SK-N-SH (cell line): ENCODE measurements around the gene RCHY1.

Source experiments
- EP300 ChIP-seq, 2 experiments: IDR thresholded peaks; 2 replicates each; pipeline versions ENCODE4 v1.4.0 to v1.6.1; 2012; ENCODE audit warnings: borderline replicate concordance in 1 of 2, low read depth in 1 of 2, low read length in 1 of 2
- FOXJ3 ChIP-seq: sonication (generic); formaldehyde crosslinking; IDR thresholded peaks from 2 replicates; pipeline ENCODE4 v1.5.1; 2020; ENCODE audit warnings: mild to moderate bottlenecking, missing genetic modification reagents
- TAF1 ChIP-seq: IDR thresholded peaks from 2 replicates; pipeline ENCODE4 v1.6.1; 2012; ENCODE audit warnings: low read depth, mild to moderate bottlenecking, low read length, moderate library complexity, borderline replicate concordance
- TCF12 ChIP-seq: IDR thresholded peaks from 2 replicates; pipeline ENCODE4 v1.4.0; 2012
- TF ChIP-seq, protein P1 (sequence below): fragments of 200-600 bp; sonication (generic); IDR thresholded peaks from 2 replicates; pipeline ENCODE4 v1.6.1; 2017; ENCODE audit warnings: antibody characterized with exemption, mild to moderate bottlenecking, moderate library complexity
- TF ChIP-seq, protein P2 (sequence below): IDR thresholded peaks from 2 replicates; pipeline ENCODE4; 2012
- TF ChIP-seq, protein P3 (sequence below): IDR thresholded peaks from 2 replicates; pipeline ENCODE4 v1.4.0; 2012; ENCODE audit warnings: low read depth
- TF ChIP-seq, protein P4 (sequence below): IDR thresholded peaks from 2 replicates; pipeline ENCODE4 v1.6.1; 2012; ENCODE audit warnings: mild to moderate bottlenecking, low read depth, low read length, moderate library complexity

DNA sequence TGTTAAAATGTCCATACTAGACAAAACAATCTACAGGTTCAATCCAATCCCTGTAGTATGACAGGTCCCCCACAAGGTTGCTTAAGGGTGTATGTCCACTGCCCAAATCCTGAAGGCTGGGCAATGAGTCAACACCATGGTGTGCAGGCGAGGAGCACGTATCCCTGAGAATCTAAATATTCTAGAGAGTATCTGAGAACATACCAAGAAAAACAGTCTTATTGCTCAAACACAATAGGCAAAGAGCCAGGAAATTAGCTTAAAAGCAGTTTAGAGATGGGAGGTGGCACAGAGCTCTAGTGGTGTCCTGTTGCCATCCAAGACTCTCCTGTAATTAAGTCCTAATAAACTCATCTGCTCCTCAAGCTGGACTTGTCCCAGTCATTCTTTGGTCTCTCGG is 37.0 kb downstream of the RCHY1 start:
- TF ChIP-seq, protein P1, sequence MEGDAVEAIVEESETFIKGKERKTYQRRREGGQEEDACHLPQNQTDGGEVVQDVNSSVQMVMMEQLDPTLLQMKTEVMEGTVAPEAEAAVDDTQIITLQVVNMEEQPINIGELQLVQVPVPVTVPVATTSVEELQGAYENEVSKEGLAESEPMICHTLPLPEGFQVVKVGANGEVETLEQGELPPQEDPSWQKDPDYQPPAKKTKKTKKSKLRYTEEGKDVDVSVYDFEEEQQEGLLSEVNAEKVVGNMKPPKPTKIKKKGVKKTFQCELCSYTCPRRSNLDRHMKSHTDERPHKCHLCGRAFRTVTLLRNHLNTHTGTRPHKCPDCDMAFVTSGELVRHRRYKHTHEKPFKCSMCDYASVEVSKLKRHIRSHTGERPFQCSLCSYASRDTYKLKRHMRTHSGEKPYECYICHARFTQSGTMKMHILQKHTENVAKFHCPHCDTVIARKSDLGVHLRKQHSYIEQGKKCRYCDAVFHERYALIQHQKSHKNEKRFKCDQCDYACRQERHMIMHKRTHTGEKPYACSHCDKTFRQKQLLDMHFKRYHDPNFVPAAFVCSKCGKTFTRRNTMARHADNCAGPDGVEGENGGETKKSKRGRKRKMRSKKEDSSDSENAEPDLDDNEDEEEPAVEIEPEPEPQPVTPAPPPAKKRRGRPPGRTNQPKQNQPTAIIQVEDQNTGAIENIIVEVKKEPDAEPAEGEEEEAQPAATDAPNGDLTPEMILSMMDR: no peak
- TF ChIP-seq EP300 (IDR thresholded peaks at IDR 0.05; ENCODE audit: borderline replicate concordance in 1 of 2, low read depth in 1 of 2, low read length in 1 of 2): no peak
- TF ChIP-seq FOXJ3 (CRISPR knock-in tag): no peak
- TF ChIP-seq TAF1: no peak
- TF ChIP-seq, protein P2, sequence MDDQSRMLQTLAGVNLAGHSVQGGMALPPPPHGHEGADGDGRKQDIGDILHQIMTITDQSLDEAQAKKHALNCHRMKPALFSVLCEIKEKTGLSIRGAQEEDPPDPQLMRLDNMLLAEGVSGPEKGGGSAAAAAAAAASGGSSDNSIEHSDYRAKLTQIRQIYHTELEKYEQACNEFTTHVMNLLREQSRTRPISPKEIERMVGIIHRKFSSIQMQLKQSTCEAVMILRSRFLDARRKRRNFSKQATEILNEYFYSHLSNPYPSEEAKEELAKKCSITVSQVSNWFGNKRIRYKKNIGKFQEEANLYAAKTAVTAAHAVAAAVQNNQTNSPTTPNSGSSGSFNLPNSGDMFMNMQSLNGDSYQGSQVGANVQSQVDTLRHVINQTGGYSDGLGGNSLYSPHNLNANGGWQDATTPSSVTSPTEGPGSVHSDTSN: no peak
- TF ChIP-seq TCF12: no peak
- TF ChIP-seq, protein P3, sequence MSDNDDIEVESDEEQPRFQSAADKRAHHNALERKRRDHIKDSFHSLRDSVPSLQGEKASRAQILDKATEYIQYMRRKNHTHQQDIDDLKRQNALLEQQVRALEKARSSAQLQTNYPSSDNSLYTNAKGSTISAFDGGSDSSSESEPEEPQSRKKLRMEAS: no peak
- TF ChIP-seq, protein P4, sequence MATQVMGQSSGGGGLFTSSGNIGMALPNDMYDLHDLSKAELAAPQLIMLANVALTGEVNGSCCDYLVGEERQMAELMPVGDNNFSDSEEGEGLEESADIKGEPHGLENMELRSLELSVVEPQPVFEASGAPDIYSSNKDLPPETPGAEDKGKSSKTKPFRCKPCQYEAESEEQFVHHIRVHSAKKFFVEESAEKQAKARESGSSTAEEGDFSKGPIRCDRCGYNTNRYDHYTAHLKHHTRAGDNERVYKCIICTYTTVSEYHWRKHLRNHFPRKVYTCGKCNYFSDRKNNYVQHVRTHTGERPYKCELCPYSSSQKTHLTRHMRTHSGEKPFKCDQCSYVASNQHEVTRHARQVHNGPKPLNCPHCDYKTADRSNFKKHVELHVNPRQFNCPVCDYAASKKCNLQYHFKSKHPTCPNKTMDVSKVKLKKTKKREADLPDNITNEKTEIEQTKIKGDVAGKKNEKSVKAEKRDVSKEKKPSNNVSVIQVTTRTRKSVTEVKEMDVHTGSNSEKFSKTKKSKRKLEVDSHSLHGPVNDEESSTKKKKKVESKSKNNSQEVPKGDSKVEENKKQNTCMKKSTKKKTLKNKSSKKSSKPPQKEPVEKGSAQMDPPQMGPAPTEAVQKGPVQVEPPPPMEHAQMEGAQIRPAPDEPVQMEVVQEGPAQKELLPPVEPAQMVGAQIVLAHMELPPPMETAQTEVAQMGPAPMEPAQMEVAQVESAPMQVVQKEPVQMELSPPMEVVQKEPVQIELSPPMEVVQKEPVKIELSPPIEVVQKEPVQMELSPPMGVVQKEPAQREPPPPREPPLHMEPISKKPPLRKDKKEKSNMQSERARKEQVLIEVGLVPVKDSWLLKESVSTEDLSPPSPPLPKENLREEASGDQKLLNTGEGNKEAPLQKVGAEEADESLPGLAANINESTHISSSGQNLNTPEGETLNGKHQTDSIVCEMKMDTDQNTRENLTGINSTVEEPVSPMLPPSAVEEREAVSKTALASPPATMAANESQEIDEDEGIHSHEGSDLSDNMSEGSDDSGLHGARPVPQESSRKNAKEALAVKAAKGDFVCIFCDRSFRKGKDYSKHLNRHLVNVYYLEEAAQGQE: no peak
